ENCODE results near the gene SPARC. TPM values are rescaled to one million over a fixed set of nuclear protein-coding genes. Genes with fewer than 3 reads are reported as not detected.
"Not testable (repeated sequence)": the region's sequence is repeated elsewhere in the genome, so short reads cannot be mapped to it uniquely, and the experiment has no call there.

SPARC gene
- total RNA-seq, 1 donor from 2014 or later = 435 TPM

- TF ChIP-seq CTCF (conservative IDR thresholded peaks at IDR 0.05) = no peak
- H3K36me3 Mint-ChIP-seq (ENCODE audit: low read depth) = no peaks in the 10 kb centered on the region
- H3K4me3 Mint-ChIP-seq = no peak overlapping the region
- no peak for DNase-seq (ENCODE audit: low read depth, low spot score)
- H3K9me3 Mint-ChIP-seq = no peaks in the 10 kb centered on the region
- peaks cover 55% of the 10 kb centered on the region for H3K4me1 Mint-ChIP-seq
- H3K27ac Mint-ChIP-seq (ENCODE audit: unreplicated experiment) = no peak overlapping the region
- no peaks in the 10 kb centered on the region for H3K27me3 Mint-ChIP-seq (ENCODE audit: low read depth)
Measured at GRCh38 chr5:151700296-151700695, 13.6 kb upstream of the SPARC start.

GRCh38 chr5:151699071-151699901 is 12.6 kb upstream of the SPARC start:
- H3K4me3 Mint-ChIP-seq = peak overlapping the region; percentile 3
- no peaks in the 10 kb centered on the region for H3K27me3 Mint-ChIP-seq (ENCODE audit: low read depth)
- DNase-seq (ENCODE audit: low read depth, low spot score) = no peak
- peak overlapping the region; percentile 97 for H3K27ac Mint-ChIP-seq (ENCODE audit: unreplicated experiment)
- no peak for TF ChIP-seq CTCF (conservative IDR thresholded peaks at IDR 0.05)
- H3K4me1 Mint-ChIP-seq = peaks cover 59% of the 10 kb centered on the region
- no peaks in the 10 kb centered on the region for H3K36me3 Mint-ChIP-seq (ENCODE audit: low read depth)
- no peaks in the 10 kb centered on the region for H3K9me3 Mint-ChIP-seq

- not testable (repeated sequence) for H3K4me3 Mint-ChIP-seq; H3K27ac Mint-ChIP-seq (ENCODE audit: unreplicated experiment); H3K36me3 Mint-ChIP-seq (ENCODE audit: low read depth); H3K27me3 Mint-ChIP-seq (ENCODE audit: low read depth); H3K9me3 Mint-ChIP-seq; DNase-seq (ENCODE audit: low read depth, low spot score)
- peaks cover 62% of the 10 kb centered on the region for H3K4me1 Mint-ChIP-seq
Measured at GRCh38 chr5:151698081-151698480, 11.4 kb upstream of the SPARC start.

GRCh38 chr5:151697452-151697851 is 10.7 kb upstream of the SPARC start:
- no peak for TF ChIP-seq CTCF (conservative IDR thresholded peaks at IDR 0.05)
- H3K36me3 Mint-ChIP-seq (ENCODE audit: low read depth) = no peaks in the 10 kb centered on the region
- DNase-seq (ENCODE audit: low read depth, low spot score) = no peak
- no peak overlapping the region for H3K4me3 Mint-ChIP-seq
- H3K9me3 Mint-ChIP-seq = no peaks in the 10 kb centered on the region
- no peaks in the 10 kb centered on the region for H3K27me3 Mint-ChIP-seq (ENCODE audit: low read depth)
- H3K27ac Mint-ChIP-seq (ENCODE audit: unreplicated experiment) = no peak overlapping the region
- peaks cover 62% of the 10 kb centered on the region for H3K4me1 Mint-ChIP-seq

- H3K27me3 Mint-ChIP-seq (ENCODE audit: low read depth) = no peaks in the 10 kb centered on the region
- H3K36me3 Mint-ChIP-seq (ENCODE audit: low read depth) = no peaks in the 10 kb centered on the region
- H3K4me3 Mint-ChIP-seq = peak overlapping the region; percentile 17
- H3K27ac Mint-ChIP-seq (ENCODE audit: unreplicated experiment) = peak overlapping the region; percentile 98
- no peak for TF ChIP-seq CTCF (conservative IDR thresholded peaks at IDR 0.05)
- H3K9me3 Mint-ChIP-seq = no peaks in the 10 kb centered on the region
- DNase-seq (ENCODE audit: low read depth, low spot score) = no peak
- peaks cover 64% of the 10 kb centered on the region for H3K4me1 Mint-ChIP-seq
Measured at GRCh38 chr5:151696470-151697061, 9.9 kb upstream of the SPARC start.

- Mint-ChIP-seq H3K27ac (ENCODE audit: unreplicated experiment) (no peak overlapping the region), H3K27me3 (ENCODE audit: low read depth) (no peaks in the 10 kb centered on the region), H3K9me3 (no peaks in the 10 kb centered on the region), H3K36me3 (ENCODE audit: low read depth) (no peaks in the 10 kb centered on the region), H3K4me3 (no peak overlapping the region), H3K4me1 (peaks cover 59% of the 10 kb centered on the region)
- TF ChIP-seq CTCF (conservative IDR thresholded peaks at IDR 0.05) = no peak
- DNase-seq (ENCODE audit: low read depth, low spot score) = no peak
Measured at GRCh38 chr5:151695464-151695863, 8.7 kb upstream of the SPARC start.
